Lung (tissue), 12 donors: ENCODE results near the gene RNGTT. TPM values are rescaled to one million over a fixed set of nuclear protein-coding genes. Genes with fewer than 3 reads are reported as not detected.

Experiments
- ATAC-seq: fragments of 200-7000 bp; cut with Tn5 transposase; one replicate; pipeline ENCODE4 v1.9.1; 2020; ENCODE audit warnings: moderate number of reproducible peaks; ENCODE audit not compliant: insufficient read depth, low FRiP score
- DNase-seq, 3 donors: peaks; one replicate each; pipeline ENCODE4 v3.0.0-alpha.2; 2013 to 2017
- H3K27ac ChIP-seq, 2 donors: one replicate each; pipeline ENCODE4 v1.5.1; 2013; ENCODE audit warnings: mild to moderate bottlenecking in 2 of 2, moderate library complexity in 2 of 2, control low read depth in 1 of 2, inconsistent platforms in 1 of 2, low read depth in 1 of 2, low read length in 1 of 2
- H3K27me3 ChIP-seq, 3 donors: one replicate each; pipeline ENCODE4 v1.5.1; 2013; ENCODE audit warnings: low read length in 2 of 3; ENCODE audit not compliant: control insufficient read depth in 3 of 3, insufficient read depth in 3 of 3
- H3K36me3 ChIP-seq, 4 donors: one replicate each; pipeline ENCODE4 v1.5.1; 2013; ENCODE audit warnings: low read length in 4 of 4, mild to moderate bottlenecking in 1 of 4, moderate library complexity in 1 of 4; ENCODE audit not compliant: control insufficient read depth in 4 of 4, insufficient read depth in 4 of 4
- H3K4me1 ChIP-seq, 5 donors: one replicate each; pipeline ENCODE4 v1.5.1; 2013; ENCODE audit warnings: low read length in 5 of 5, mild to moderate bottlenecking in 2 of 5, moderate library complexity in 1 of 5; ENCODE audit not compliant: control insufficient read depth in 5 of 5, insufficient read depth in 5 of 5
- H3K4me3 ChIP-seq: one replicate; pipeline ENCODE4 v1.5.1; 2013; ENCODE audit warnings: mild to moderate bottlenecking, control low read depth, moderate library complexity
- H3K9ac ChIP-seq, 2 donors: one replicate each; pipeline ENCODE4 v1.5.1; 2013; ENCODE audit warnings: low read length in 2 of 2, control low read depth in 1 of 2; ENCODE audit not compliant: insufficient read depth in 1 of 2
- H3K9me3 ChIP-seq, 4 donors: one replicate each; pipeline ENCODE4 v1.5.1; 2013; ENCODE audit warnings: low read length in 3 of 4, mild to moderate bottlenecking in 1 of 4, moderate library complexity in 1 of 4; ENCODE audit not compliant: control insufficient read depth in 4 of 4, insufficient read depth in 3 of 4
- WGBS, 2 donors: extraction: QIAGEN DNeasy Blood & Tissue Kit; methylation state at CpG; one replicate each; pipeline ENCODE4 v1.1.7; 2013; 5-methylcytosine and 5-hydroxymethylcytosine counted together
- polyA plus RNA-seq, 2 donors: library from polyadenylated mRNA; stranded (reverse); fragments of 200-250 nt; gene quantifications; one replicate each; pipeline ENCODE4 v1.2.1, GENCODE V29; 2013
- total RNA-seq, 2 donors: library from RNA; depleted of rRNA in 1 of 2; stranded (reverse); fragments of >200 nt in 1 of 2; gene quantifications; one replicate each; pipeline ENCODE4 v1.2.1, GENCODE V29; 2014 to 2021
- TF ChIP-seq, protein P1 (sequence below): IDR thresholded peaks from 2 replicates; pipeline ENCODE4 v1.5.1; 2012; ENCODE audit warnings: mild to moderate bottlenecking; ENCODE audit errors: control extremely low read depth, extremely low read depth
- donor health status: control.
- donor health status: control.
- donor health status: Bipolar disorder and iron deficiency.
- donor health status: healthy.
- donor health status: DM: yes; HTN: yes; CAD: no.

The RNGTT gene
- total and polyA plus RNA-seq, 4 donors: 3.0 to 25.0 (median 9.2) TPM

GRCh38 chr6:88563277-88563625 lies 400.2 kb downstream of the RNGTT start:
- WGBS, 2 donors: 93% methylated on average over 8 of the region's 8 CpGs

DNA sequence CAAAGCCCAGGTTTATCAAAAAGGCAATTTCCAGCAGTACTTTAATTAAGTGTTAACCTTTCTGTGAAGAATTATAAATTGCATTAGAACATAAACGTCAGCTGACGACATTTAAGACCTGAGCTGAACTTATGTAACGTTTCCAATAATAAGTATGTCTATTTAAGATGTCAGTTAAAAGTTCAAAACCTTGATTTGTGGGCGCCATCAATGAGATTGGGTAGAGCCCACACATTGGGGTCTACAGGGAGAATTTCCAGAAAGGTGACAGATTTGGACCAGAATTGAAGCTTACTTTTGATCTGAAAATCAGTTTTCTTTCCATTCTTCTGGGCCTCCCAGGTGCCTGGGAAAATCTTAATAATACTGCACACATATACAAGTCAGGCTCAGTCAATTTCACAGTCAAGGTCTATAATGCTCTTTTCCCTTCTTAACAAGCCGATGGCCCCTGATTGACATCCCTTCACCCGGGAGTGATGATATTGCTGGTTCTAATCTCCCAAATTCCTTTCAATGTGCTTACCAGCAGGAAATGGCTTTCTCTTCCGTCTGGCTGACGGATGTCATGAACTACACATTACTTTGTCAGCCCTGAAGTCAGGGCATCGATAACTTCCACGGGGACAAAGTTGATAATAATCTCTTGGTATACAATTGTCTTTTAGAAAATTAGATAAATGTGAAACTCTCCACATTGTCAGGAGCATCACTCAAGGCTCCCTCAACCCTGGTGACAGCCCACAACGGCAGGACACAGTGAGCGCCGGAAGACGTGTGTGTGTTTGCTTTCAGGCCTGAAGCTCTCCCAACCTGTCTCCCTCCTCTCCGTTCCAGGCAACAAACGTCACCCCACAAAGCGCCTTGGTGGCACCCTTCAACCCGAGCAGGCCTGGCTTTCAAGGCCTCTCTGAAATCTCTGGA lies 400.8 kb downstream of the RNGTT start:
- Histone ChIP-seq H3K27me3 (no peaks in the 10 kb centered on the region), H3K27ac (no peak overlapping the region), H3K36me3 (no peaks in the 10 kb centered on the region), H3K9me3 (peaks cover 0 to 4% (median 0%) of the 10 kb centered on the region in 4 donors), H3K4me3 (no peak overlapping the region), H3K9ac (no peak overlapping the region), H3K4me1 (peaks cover 0 to 3% (median 0%) of the 10 kb centered on the region in 5 donors)
- ATAC-seq (no peak), DNase-seq (no peak)
- TF ChIP-seq, protein P1, sequence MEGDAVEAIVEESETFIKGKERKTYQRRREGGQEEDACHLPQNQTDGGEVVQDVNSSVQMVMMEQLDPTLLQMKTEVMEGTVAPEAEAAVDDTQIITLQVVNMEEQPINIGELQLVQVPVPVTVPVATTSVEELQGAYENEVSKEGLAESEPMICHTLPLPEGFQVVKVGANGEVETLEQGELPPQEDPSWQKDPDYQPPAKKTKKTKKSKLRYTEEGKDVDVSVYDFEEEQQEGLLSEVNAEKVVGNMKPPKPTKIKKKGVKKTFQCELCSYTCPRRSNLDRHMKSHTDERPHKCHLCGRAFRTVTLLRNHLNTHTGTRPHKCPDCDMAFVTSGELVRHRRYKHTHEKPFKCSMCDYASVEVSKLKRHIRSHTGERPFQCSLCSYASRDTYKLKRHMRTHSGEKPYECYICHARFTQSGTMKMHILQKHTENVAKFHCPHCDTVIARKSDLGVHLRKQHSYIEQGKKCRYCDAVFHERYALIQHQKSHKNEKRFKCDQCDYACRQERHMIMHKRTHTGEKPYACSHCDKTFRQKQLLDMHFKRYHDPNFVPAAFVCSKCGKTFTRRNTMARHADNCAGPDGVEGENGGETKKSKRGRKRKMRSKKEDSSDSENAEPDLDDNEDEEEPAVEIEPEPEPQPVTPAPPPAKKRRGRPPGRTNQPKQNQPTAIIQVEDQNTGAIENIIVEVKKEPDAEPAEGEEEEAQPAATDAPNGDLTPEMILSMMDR: no peak
- WGBS, 2 donors: 68 to 78% methylated on average over 18 of the region's 18 CpGs

More at GRCh38 chr6:88563277-88563625, 400.2 kb downstream of the RNGTT start:
- peaks cover 0 to 4% (median 0%) of the 10 kb centered on the region in 4 donors for H3K9me3 ChIP-seq
- no peaks in the 10 kb centered on the region for H3K36me3 ChIP-seq
- H3K27me3 ChIP-seq: no peaks in the 10 kb centered on the region
- DNase-seq (no peak), ATAC-seq (no peak)
- TF ChIP-seq, protein P1: no peak
- no peak overlapping the region for H3K4me3 ChIP-seq
- H3K4me1 ChIP-seq: peaks cover 0 to 3% (median 0%) of the 10 kb centered on the region in 5 donors
- H3K9ac ChIP-seq: no peak overlapping the region
- no peak overlapping the region for H3K27ac ChIP-seq

DNA sequence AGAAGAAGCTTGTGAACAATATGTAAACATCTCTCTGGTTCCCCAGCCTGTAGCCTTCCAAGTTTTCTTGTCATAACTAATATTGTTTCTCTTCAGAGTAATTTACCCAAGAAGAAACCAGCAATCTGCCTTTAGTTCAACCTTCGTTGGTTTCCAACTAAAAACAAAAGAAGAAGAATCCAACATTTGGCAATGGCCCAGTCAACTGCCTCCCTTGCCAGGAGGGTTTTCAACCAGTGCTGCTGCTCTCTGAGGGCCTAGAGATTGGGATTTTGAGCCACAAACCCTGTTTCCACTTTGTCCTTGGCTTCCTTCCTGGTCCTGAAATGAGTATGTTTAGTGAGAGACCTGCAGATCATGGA lies 401.5 kb downstream of the RNGTT start:
- WGBS, 2 donors: 25 to 59% methylated on average over 1 of the region's 1 CpG
- no peak overlapping the region for H3K4me3 ChIP-seq
- no peak for ATAC-seq
- H3K4me1 ChIP-seq: peaks cover 0 to 3% (median 0%) of the 10 kb centered on the region in 5 donors
- H3K27me3 ChIP-seq: no peaks in the 10 kb centered on the region
- no peak overlapping the region for H3K27ac ChIP-seq
- TF ChIP-seq, protein P1: no peak
- H3K9me3 ChIP-seq: peaks cover 0 to 4% (median 0%) of the 10 kb centered on the region in 4 donors
- no peaks in the 10 kb centered on the region for H3K36me3 ChIP-seq
- peak in 1 of 3 donors; percentile 17 for DNase-seq
- H3K9ac ChIP-seq: no peak overlapping the region
